Erythroblast (primary cell): ENCODE measurements around the gene MSX2.

Experiments
- GATA1 ChIP-seq: IDR thresholded peaks from 2 replicates; pipeline ENCODE4 v1.6.1; 2011; ENCODE audit warnings: low read depth, mild to moderate bottlenecking, control low read depth, low read length, moderate library complexity
- POLR2A ChIP-seq: IDR thresholded peaks from 2 replicates; pipeline ENCODE4 v1.6.1; 2011; ENCODE audit warnings: mild to moderate bottlenecking, low read length

- TF ChIP-seq POLR2A: no peak
- TF ChIP-seq GATA1: no peak
These were observed 52.7 kb downstream of the MSX2 start for GRCh38 chr5:174777111-174777510.
